Uterus (tissue), 2 donors: Measurements from ENCODE around the gene HSD11B1.

Experiments used
- CTCF ChIP-seq, 4 experiments: fragments of 200-600 bp in 2 of 4; fragments of 450-650 bp in 2 of 4; sonication (generic) in 2 of 4; IDR thresholded peaks; one replicate each; pipeline ENCODE4 v1.5.1; 2016 to 2019; ENCODE audit warnings: antibody characterized with exemption in 4 of 4, mild to moderate bottlenecking in 2 of 4, moderate library complexity in 1 of 4
- POLR2A ChIP-seq, 2 donors: fragments of 450-650 bp; IDR thresholded peaks; one replicate each; pipeline ENCODE4 v1.6.1; 2016; ENCODE audit warnings: antibody characterized with exemption in 2 of 2, mild to moderate bottlenecking in 1 of 2, moderate library complexity in 1 of 2

GRCh38 chr1:209748620-209749019, 44.0 kb downstream of the HSD11B1 start:
- TF ChIP-seq POLR2A (IDR thresholded peaks at IDR 0.05) = no peak
- no peak for TF ChIP-seq CTCF (IDR thresholded peaks at IDR 0.05)
